HFFc6 (cell line): ENCODE measurements around the gene PRDM13. TPM values are rescaled to one million over a fixed set of nuclear protein-coding genes. Genes with fewer than 3 reads are reported as not detected.

ENCODE experiments used
- DNase-seq: peaks from one replicate; pipeline ENCODE4 v3.0.0-alpha.2; 2018
- H3K27ac Mint-ChIP-seq: 2 replicates; pipeline ENCODE4 v1.8.0; 2020; ENCODE audit warnings: mild to moderate bottlenecking, mixed read lengths
- H3K27me3 Mint-ChIP-seq: 2 replicates; pipeline ENCODE4 v1.8.0; 2021; ENCODE audit warnings: mild to moderate bottlenecking, moderate library complexity, mixed read lengths; ENCODE audit not compliant: insufficient read depth
- H3K36me3 Mint-ChIP-seq: 2 replicates; pipeline ENCODE4 v1.8.0; 2021; ENCODE audit warnings: low read depth, mixed read lengths
- H3K4me1 Mint-ChIP-seq: 2 replicates; pipeline ENCODE4 v1.8.0; 2020; ENCODE audit warnings: low read depth, mixed read lengths
- H3K4me3 Mint-ChIP-seq: 2 replicates; pipeline ENCODE4 v1.8.0; 2020; ENCODE audit warnings: mild to moderate bottlenecking, moderate library complexity, mixed read lengths
- H3K9me3 Mint-ChIP-seq: 2 replicates; pipeline ENCODE4 v1.8.0; 2020; ENCODE audit warnings: mild to moderate bottlenecking, mixed read lengths
- total RNA-seq, 6 experiments: library from RNA; stranded (reverse); fragmentation: NEBNext Ultra II Directional; extraction: Animal tissue kit (Norgen Biotek cat#: 25700); gene quantifications; 2 replicates in 1 of 6; 3 replicates in 5 of 6; pipeline ENCODE4 v1.2.3, GENCODE V29; 2021
- TF ChIP-seq, protein P1 (sequence below): fragments of 200-600 bp; sonication (generic); IDR thresholded peaks from 2 replicates; pipeline ENCODE4 v1.5.0; 2021; ENCODE audit warnings: antibody characterized with exemption, mild to moderate bottlenecking

The PRDM13 gene
- total RNA-seq, 6 experiments from 2014 or later = not detected

DNA sequence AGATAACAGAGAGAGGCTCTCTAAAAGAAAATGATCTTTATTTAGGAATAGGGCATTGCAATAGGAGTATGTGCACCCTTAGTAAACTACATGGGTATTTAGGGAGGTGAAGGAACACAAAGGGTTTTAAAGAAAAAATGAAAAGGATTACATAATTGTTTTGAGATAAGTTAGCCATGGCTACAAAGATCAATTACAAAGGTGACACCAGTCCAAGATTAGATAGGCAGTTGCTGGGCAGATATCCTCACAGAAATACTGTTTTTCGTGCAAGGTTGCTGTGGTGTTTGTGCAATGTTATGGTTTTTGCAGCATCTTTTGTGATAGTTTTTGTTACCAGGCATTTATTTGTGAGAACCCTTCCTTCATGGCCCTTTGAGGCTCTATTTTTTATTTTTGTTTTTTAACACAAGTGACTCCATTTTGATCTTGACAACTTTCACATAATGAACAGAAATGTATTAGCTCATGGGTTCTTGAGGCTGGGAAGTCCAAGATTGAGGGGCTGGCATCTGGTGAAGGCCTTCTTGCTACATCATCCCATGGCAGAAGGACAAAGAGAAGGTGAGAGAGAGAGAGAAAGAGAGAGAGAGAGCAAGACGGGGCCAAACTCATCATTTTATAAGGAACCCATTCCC is 32.5 kb upstream of the PRDM13 start:
- Mint-ChIP-seq H3K27me3 (no peaks in the 10 kb centered on the region), H3K36me3 (no peaks in the 10 kb centered on the region), H3K9me3 (no peaks in the 10 kb centered on the region), H3K4me1 (no peaks in the 10 kb centered on the region), H3K4me3 (no peak overlapping the region), H3K27ac (no peak overlapping the region; the same call in 1 of the 2 replicates)
- no peak for DNase-seq
- TF ChIP-seq, protein P1, sequence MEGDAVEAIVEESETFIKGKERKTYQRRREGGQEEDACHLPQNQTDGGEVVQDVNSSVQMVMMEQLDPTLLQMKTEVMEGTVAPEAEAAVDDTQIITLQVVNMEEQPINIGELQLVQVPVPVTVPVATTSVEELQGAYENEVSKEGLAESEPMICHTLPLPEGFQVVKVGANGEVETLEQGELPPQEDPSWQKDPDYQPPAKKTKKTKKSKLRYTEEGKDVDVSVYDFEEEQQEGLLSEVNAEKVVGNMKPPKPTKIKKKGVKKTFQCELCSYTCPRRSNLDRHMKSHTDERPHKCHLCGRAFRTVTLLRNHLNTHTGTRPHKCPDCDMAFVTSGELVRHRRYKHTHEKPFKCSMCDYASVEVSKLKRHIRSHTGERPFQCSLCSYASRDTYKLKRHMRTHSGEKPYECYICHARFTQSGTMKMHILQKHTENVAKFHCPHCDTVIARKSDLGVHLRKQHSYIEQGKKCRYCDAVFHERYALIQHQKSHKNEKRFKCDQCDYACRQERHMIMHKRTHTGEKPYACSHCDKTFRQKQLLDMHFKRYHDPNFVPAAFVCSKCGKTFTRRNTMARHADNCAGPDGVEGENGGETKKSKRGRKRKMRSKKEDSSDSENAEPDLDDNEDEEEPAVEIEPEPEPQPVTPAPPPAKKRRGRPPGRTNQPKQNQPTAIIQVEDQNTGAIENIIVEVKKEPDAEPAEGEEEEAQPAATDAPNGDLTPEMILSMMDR = no peak

DNA sequence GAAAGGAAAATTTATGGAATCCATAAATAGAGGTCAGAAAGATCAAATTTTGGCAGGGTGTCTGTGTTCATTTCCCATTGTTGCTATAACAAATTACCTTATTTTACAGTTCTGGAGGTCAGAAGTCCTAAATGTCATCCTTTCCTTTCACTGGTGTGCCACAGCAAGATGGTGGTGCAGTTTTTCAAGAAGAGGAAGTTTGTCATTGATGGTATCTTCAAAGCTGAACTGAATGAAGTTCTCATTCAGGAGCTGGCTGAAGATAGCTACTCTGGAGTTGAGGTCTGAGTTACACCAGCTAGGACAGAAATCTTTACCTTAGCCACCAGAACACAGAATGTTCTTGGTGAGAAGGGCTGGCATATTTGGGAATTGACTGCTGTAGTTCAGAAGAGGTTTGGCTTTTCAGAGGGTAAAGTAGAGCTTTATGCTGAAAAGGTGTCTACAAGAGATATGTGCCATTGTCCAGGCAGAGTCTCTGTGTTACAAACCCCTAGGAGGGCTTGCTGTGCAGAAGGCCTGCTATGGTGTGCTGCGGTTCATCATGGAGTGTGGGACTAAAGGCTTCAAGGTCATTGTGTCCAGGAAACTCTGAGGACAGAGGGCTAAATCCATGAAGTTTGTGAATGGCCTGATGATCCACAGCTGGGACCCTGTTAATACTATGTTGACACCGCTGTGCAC is 30.9 kb upstream of the PRDM13 start:
- no peaks in the 10 kb centered on the region for H3K4me1 Mint-ChIP-seq
- H3K27me3 Mint-ChIP-seq = no peaks in the 10 kb centered on the region; the same call in 1 of the 2 replicates
- H3K4me3 Mint-ChIP-seq = no peak overlapping the region
- no peak overlapping the region for H3K27ac Mint-ChIP-seq
- no peaks in the 10 kb centered on the region for H3K9me3 Mint-ChIP-seq
- TF ChIP-seq, protein P1 = no peak
- no peaks in the 10 kb centered on the region for H3K36me3 Mint-ChIP-seq
- no peak for DNase-seq

GRCh38 chr6:99579781-99580180 is 26.9 kb upstream of the PRDM13 start:
- no peaks in the 10 kb centered on the region for H3K4me1 Mint-ChIP-seq

DNA sequence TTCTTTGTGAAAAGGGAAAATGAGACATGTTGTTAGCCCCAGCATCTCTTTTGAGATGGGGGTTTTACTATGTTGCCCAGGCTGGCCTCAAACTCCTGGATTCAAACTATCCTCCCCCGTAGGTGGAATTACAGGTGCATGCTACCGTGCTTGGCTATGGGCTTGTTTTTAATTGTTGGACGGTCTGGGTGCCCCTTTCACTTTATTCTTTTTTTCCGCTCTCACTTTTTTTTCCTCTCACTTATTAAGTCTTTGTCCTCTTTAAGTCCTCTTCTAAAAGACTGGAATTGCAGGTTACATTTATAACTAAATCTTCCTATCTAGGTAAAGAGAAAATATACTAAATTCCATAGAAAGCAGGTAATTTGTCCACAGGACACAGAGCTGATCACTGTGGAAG is 18.8 kb upstream of the PRDM13 start:
- Mint-ChIP-seq H3K27me3 (peaks cover 41% of the 10 kb centered on the region), H3K27ac (no peak overlapping the region), H3K4me3 (no peak overlapping the region), H3K4me1 (peaks cover 15% of the 10 kb centered on the region; the same call in 1 of the 2 replicates), H3K36me3 (no peaks in the 10 kb centered on the region), H3K9me3 (no peaks in the 10 kb centered on the region)
- no peak for DNase-seq
- TF ChIP-seq, protein P1 = no peak

More at GRCh38 chr6:99579781-99580180, 26.9 kb upstream of the PRDM13 start:
- H3K4me3 Mint-ChIP-seq = no peak overlapping the region
- no peak overlapping the region for H3K27ac Mint-ChIP-seq
- H3K27me3 Mint-ChIP-seq = peaks cover 3% of the 10 kb centered on the region; the same call in 1 of the 2 replicates
- no peaks in the 10 kb centered on the region for H3K9me3 Mint-ChIP-seq
- no peak for DNase-seq
- TF ChIP-seq, protein P1 = no peak
- no peaks in the 10 kb centered on the region for H3K36me3 Mint-ChIP-seq

DNA sequence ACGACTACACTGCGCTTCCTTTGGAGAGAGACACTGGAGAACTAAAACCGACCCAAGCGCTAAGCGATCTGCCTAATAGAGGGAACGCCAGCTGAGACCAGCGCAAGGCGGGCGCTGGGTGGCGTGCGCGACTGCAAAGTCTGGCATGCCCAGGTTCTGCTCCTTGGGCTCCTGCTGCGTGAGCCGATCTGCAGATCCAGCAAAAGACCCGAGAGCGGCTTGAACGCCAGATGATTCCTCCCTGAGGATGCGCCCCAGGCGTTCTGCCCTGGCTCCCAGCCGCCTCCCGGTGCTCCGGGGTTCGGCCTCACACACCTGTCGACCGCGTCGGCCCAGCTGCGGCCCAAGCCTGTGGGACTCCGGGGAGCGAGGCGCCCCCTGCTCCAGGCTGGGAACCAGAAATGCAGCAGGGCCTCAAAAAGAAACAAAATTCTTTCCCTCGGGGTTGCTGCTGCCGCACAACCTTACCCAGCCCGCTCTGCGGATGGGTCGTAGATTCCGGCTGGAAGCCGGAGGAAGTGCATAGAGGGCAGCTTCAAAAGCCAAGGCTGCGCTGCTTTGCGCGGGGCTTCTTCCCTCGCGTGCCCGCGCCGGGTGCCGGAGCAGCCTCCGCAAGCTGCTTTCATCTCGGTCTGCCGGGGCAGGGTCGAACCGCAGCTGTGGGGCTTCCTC is 17.9 kb upstream of the PRDM13 start:
- Mint-ChIP-seq H3K27me3 (peaks cover 42% of the 10 kb centered on the region), H3K9me3 (no peaks in the 10 kb centered on the region)

More for the DNA sequence above, 17.9 kb upstream of the PRDM13 start:
- Mint-ChIP-seq H3K27ac (no peak overlapping the region), H3K36me3 (no peaks in the 10 kb centered on the region), H3K4me3 (peak overlapping the region; percentile 86), H3K4me1 (peaks cover 15% of the 10 kb centered on the region; the same call in 1 of the 2 replicates)
- TF ChIP-seq, protein P1 = peak; percentile 60
- DNase-seq = peak; percentile 50
